ENCODE data around the gene PLEKHA4. TPM values are rescaled to one million over a fixed set of nuclear protein-coding genes. Genes with fewer than 3 reads are reported as not detected.
A peak's percentile ranks its signal among the peaks of the same experiment; 100 is the strongest.
"Not testable (repeated sequence)": the region's sequence is repeated elsewhere in the genome, so short reads cannot be mapped to it uniquely, and the experiment has no call there.

PLEKHA4 gene
- total RNA-seq, 2 experiments from 2014 or later, result 7.0 to 10.9 TPM

GRCh38 chr19:48866692-48867091 is 1.7 kb downstream of the PLEKHA4 start:
- H3K9me3 Mint-ChIP-seq (ENCODE audit: low read depth), result no peaks in the 10 kb centered on the region
- H3K36me3 Mint-ChIP-seq (ENCODE audit: low read depth), result no peaks in the 10 kb centered on the region
- ATAC-seq, result no peak
- POLR2A ChIA-PET, result interaction anchor here (0.6 kb wide), 1 partner anchor 86 kb away, joined by 4 read pairs; no protein-coding TSS in a partner anchor
- intact Hi-C loops (cut with DNase I, micrococcal nuclease), result no loop called here
- DNase-seq, result no peak
- H3K4me1 Mint-ChIP-seq, result peaks cover 4% of the 10 kb centered on the region
- H3K4me3 Mint-ChIP-seq, result no peak overlapping the region
- CTCF ChIA-PET, result interaction anchor here (0.6 to 0.8 kb wide), 3 partner anchors 22 to 648 kb away, joined by 3 to 4 read pairs (median 3); no protein-coding TSS in a partner anchor
- H3K27ac Mint-ChIP-seq, result no peak overlapping the region
- H3K27me3 Mint-ChIP-seq, result no peaks in the 10 kb centered on the region

GRCh38 chr19:48862827-48863226 is 5.6 kb downstream of the PLEKHA4 start:
- intact Hi-C loops (cut with DNase I, micrococcal nuclease), result no loop called here

DNA sequence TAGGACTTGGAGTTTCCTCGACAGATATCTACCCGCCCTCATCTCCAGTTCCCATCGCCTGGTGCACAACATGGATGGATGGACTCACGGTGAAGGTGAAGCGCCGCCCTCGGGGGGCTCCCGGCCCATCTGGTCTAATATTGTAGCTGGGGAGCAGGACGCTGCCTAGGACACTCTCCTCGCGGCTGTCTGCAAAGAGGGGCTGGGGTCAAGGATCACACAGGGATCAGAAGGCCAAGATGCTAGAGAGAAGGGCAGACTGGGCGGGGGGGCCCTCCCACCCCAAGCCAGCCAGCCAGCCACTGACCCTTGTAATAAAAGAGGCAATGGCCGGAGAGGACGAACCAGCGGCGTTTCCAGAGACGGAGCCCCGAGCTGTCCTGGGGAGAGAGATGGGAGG is 7.1 kb downstream of the PLEKHA4 start:
- ChIA-PET POLR2A (interaction anchor here (0.9 to 1.1 kb wide), 2 partner anchors 11 to 72 kb away, joined by 3 read pairs; partner anchors contain the start of gene PPP1R15A), CTCF (interaction anchor here (0.9 kb wide), 2 partner anchors 11 to 13 kb away, joined by 3 read pairs; no protein-coding TSS in a partner anchor)
- Mint-ChIP-seq H3K9me3 (ENCODE audit: low read depth) (no peaks in the 10 kb centered on the region), H3K4me3 (no peak overlapping the region), H3K27ac (no peak overlapping the region), H3K27me3 (no peaks in the 10 kb centered on the region), H3K36me3 (ENCODE audit: low read depth) (no peaks in the 10 kb centered on the region), H3K4me1 (peaks cover 7% of the 10 kb centered on the region)
- intact Hi-C loops (cut with DNase I, micrococcal nuclease), result no loop called here
- DNase-seq (no peak), ATAC-seq (no peak)

More at GRCh38 chr19:48862827-48863226, 5.6 kb downstream of the PLEKHA4 start:
- H3K36me3 Mint-ChIP-seq (ENCODE audit: low read depth), result no peaks in the 10 kb centered on the region
- no peak for ATAC-seq
- H3K4me1 Mint-ChIP-seq, result peaks cover 7% of the 10 kb centered on the region
- no peak overlapping the region for H3K27ac Mint-ChIP-seq
- H3K9me3 Mint-ChIP-seq (ENCODE audit: low read depth), result no peaks in the 10 kb centered on the region
- DNase-seq, result no peak
- H3K27me3 Mint-ChIP-seq, result no peaks in the 10 kb centered on the region
- ChIA-PET CTCF (no interaction called here), POLR2A (interaction anchor here (0.6 to 0.7 kb wide), 2 partner anchors 158 to 1033 kb away, joined by 3 to 4 read pairs; no protein-coding TSS in a partner anchor)
- no peak overlapping the region for H3K4me3 Mint-ChIP-seq

DNA sequence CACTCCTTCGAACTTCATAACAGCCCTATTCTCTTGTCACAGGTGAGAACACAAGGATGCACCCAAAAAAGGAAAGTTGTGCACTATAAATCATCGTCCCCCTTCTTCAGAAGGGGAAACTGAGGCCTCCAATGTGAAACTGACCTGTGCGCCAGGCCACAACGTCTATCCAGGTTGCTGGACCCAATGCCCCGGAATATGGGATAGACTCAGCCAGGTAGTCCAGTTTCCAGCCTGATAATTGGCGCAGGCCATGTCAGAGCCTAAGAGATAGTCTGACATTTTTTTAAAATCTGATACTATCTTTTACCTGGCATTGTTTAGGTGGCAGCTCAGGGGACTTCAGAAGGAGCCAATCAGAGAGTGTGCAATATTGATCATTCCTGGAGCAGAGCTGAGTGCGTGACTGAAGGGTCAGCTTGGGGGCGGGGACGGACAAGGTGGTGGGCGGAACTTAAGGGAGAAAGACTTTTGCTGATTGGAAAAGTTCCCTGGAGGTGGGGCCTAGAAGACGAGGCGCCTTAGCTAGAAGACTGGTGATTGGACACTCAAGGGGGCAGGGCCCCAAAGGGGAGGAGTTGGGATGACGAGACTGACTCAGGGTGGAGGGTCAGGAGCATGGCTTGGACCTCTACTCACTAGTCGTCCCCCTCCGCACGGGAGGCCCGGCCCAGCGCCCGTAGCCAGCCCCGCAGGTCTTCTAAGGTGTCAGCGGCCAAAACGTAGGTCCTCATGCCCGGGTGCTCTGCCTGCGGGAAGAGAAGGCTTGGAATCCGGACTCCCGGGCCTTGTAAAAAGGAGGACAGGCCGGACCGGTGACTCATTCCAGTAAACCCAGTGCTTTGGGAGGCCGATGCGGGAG is 8.5 kb downstream of the PLEKHA4 start:
- Mint-ChIP-seq H3K36me3 (ENCODE audit: low read depth) (no peaks in the 10 kb centered on the region), H3K9me3 (ENCODE audit: low read depth) (no peaks in the 10 kb centered on the region), H3K4me3 (peak overlapping the region; percentile 94), H3K27me3 (no peaks in the 10 kb centered on the region), H3K4me1 (peaks cover 7% of the 10 kb centered on the region), H3K27ac (no peak overlapping the region)
- POLR2A ChIA-PET, result no interaction called here
- intact Hi-C loops (cut with DNase I, micrococcal nuclease), result loop anchor here (1.0 to 2.0 kb wide), 6 partner anchors 12 to 133 kb away; partner anchors contain the start of genes NUCB1 (in 2 of the 2), PPP1R15A (in 2 of the 2), BCAT2 (in 1 of the 2) and FTL (in 1 of the 2)
- CTCF ChIA-PET, result interaction anchor here (0.7 kb wide), 1 partner anchor 225 kb away, joined by 3 read pairs; no protein-coding TSS in a partner anchor
- ATAC-seq (peak; percentile 28), DNase-seq (peak; percentile 58)

GRCh38 chr19:48858984-48859710 is 9.3 kb downstream of the PLEKHA4 start:
- DNase-seq (peak; percentile 92), ATAC-seq (peak; percentile 92)
- intact Hi-C loops (cut with DNase I, micrococcal nuclease), result loop anchor here (1.0 to 2.0 kb wide), 8 partner anchors 13 to 134 kb away; partner anchors contain the start of genes NUCB1 (in 2 of the 2), PPP1R15A (in 2 of the 2), BAX (in 1 of the 2) and BCAT2 (in 1 of the 2)
- CTCF ChIA-PET, result interaction anchor here (0.7 to 1.5 kb wide), 2 partner anchors 18 to 225 kb away, joined by 3 to 6 read pairs; no protein-coding TSS in a partner anchor
- H3K4me1 Mint-ChIP-seq, result peaks cover 7% of the 10 kb centered on the region
- POLR2A ChIA-PET, result interaction anchor here (1.0 to 1.2 kb wide), 2 partner anchors 13 to 15 kb away, joined by 3 to 4 read pairs; partner anchors contain the start of gene PPP1R15A
- peak overlapping the region; percentile 94 for H3K4me3 Mint-ChIP-seq
- H3K36me3 Mint-ChIP-seq (ENCODE audit: low read depth), result no peaks in the 10 kb centered on the region
- H3K27ac Mint-ChIP-seq, result peak overlapping the region; percentile 93
- no peaks in the 10 kb centered on the region for H3K27me3 Mint-ChIP-seq
- H3K9me3 Mint-ChIP-seq (ENCODE audit: low read depth), result no peaks in the 10 kb centered on the region

DNA sequence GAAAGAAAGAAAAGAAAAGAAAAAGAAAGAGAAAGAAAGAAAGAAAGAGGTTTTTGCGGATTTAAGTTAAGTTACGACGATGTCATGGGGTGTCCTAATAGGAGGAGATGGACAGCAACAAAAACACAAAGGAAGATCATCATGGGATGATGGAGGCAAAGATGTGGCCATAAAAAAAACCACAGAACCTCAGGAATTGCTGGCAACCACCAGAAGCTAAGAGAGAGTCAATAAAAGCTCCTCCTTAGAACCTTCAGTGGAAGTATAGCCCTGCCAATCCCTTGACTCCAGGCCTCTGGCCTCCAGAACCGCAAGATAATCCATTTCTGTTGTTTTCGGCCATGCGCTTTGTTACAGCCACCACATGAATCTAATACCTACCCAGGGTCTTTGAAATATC is 11.5 kb downstream of the PLEKHA4 start:
- H3K4me3 Mint-ChIP-seq, result no peak overlapping the region
- DNase-seq (no peak), ATAC-seq (no peak)
- intact Hi-C loops (cut with DNase I, micrococcal nuclease), result no loop called here
- ChIA-PET POLR2A (no interaction called here), CTCF (no interaction called here)
- H3K36me3 Mint-ChIP-seq (ENCODE audit: low read depth), result no peaks in the 10 kb centered on the region
- peaks cover 7% of the 10 kb centered on the region for H3K4me1 Mint-ChIP-seq
- H3K9me3 Mint-ChIP-seq (ENCODE audit: low read depth), result no peaks in the 10 kb centered on the region
- H3K27me3 Mint-ChIP-seq, result no peaks in the 10 kb centered on the region
- no peak overlapping the region for H3K27ac Mint-ChIP-seq

DNA sequence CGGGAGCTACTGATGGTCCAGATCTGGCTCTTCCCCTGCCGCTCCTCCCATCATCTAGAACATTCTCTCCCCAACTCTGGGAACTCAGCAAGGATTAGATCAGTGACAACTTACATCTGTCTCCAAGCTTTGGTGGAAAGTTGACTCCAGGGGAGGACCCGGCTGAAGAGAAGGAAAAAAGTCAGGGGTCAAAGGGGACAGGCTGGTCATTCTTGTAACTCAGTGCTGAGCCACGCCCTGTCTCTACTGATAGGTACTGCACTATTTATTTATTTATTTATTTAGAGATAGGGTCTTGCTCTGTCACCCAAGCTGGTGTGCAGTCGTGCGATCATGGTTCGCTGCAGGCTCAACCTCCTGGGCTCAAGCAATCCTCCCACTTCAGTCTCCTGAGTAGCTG is 14.3 kb downstream of the PLEKHA4 start:
- POLR2A ChIA-PET, result no interaction called here
- no peaks in the 10 kb centered on the region for H3K36me3 Mint-ChIP-seq (ENCODE audit: low read depth)
- H3K4me3 Mint-ChIP-seq, result no peak overlapping the region
- no peaks in the 10 kb centered on the region for H3K27me3 Mint-ChIP-seq
- intact Hi-C loops (cut with DNase I, micrococcal nuclease), result no loop called here
- H3K27ac Mint-ChIP-seq, result no peak overlapping the region
- ATAC-seq (no peak), DNase-seq (no peak)
- H3K4me1 Mint-ChIP-seq, result peaks cover under 1% of the 10 kb centered on the region
- H3K9me3 Mint-ChIP-seq (ENCODE audit: low read depth), result no peaks in the 10 kb centered on the region
- CTCF ChIA-PET, result interaction anchor here (1.1 to 2.4 kb wide), 2 partner anchors 10 to 59 kb away, joined by 6 to 8 read pairs; no protein-coding TSS in a partner anchor

DNA sequence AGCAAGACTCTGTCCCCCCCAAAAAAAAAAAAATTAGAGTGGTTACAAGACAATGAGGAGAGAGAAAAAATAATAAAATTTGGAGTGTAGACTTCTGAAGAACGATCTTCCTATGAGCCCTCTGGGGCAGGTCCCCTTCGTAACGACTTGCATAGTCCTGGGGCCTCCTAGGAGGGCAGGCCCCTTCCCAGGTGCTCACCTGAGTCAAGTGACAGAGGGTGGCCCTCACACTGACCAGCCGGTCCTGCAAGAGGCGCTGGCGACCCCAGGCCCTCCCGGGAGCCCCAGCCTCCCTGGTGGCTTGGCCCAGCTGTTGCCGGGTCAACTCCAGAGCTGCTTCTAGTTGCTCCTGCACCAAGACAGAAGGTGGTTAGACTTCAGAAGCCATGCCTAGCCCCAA is 14.9 kb downstream of the PLEKHA4 start:
- ChIA-PET POLR2A (no interaction called here), CTCF (interaction anchor here (0.6 to 2.4 kb wide), 3 partner anchors 9 to 94 kb away, joined by 3 to 9 read pairs (median 8); no protein-coding TSS in a partner anchor)
- ATAC-seq (no peak), DNase-seq (no peak)
- Mint-ChIP-seq H3K36me3 (ENCODE audit: low read depth) (no peaks in the 10 kb centered on the region), H3K9me3 (ENCODE audit: low read depth) (no peaks in the 10 kb centered on the region), H3K27ac (no peak overlapping the region), H3K4me3 (no peak overlapping the region), H3K4me1 (no peaks in the 10 kb centered on the region), H3K27me3 (no peaks in the 10 kb centered on the region)
- intact Hi-C loops (cut with DNase I, micrococcal nuclease), result no loop called here

GRCh38 chr19:48852292-48852691 is 16.1 kb downstream of the PLEKHA4 start:
- no peak for ATAC-seq
- Mint-ChIP-seq H3K27ac (no peak overlapping the region), H3K27me3 (no peaks in the 10 kb centered on the region), H3K36me3 (ENCODE audit: low read depth) (no peaks in the 10 kb centered on the region), H3K9me3 (ENCODE audit: low read depth) (no peaks in the 10 kb centered on the region), H3K4me3 (no peak overlapping the region), H3K4me1 (no peaks in the 10 kb centered on the region)
- CTCF ChIA-PET, result interaction anchor here (1.2 to 2.4 kb wide), 4 partner anchors 8 to 65 kb away, joined by 3 to 9 read pairs (median 6); partner anchors contain the start of gene HSD17B14
- DNase-seq, result no peak
- POLR2A ChIA-PET, result no interaction called here
- intact Hi-C loops (cut with DNase I, micrococcal nuclease), result no loop called here

DNA sequence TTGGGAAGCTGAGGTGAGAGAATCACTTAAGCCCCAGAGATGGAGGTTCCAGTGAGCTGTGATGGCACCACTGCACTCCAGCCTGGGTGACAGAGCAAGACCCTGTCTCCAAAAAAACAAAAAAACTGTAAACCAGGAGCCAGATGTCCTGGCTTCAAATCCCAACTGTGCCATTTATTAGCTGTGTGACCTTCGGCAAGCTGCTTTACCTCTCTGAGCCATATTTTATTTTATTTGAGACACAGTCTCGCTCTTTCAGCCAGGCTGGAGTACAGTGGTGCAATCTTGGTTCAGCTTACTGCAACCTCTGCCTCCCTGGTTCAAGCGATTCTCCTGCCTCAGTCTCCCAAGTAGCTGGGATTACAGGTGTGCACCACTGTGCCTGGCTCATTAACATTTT is 21.8 kb downstream of the PLEKHA4 start:
- intact Hi-C loops (cut with DNase I, micrococcal nuclease); POLR2A ChIA-PET: not testable (repeated sequence)

GRCh38 chr19:48845384-48845783 is 23.0 kb downstream of the PLEKHA4 start:
- Mint-ChIP-seq H3K36me3 (ENCODE audit: low read depth) (no peaks in the 10 kb centered on the region), H3K4me3 (no peak overlapping the region), H3K9me3 (ENCODE audit: low read depth) (no peaks in the 10 kb centered on the region), H3K27me3 (no peaks in the 10 kb centered on the region), H3K27ac (no peak overlapping the region), H3K4me1 (no peaks in the 10 kb centered on the region)
- intact Hi-C loops (cut with DNase I, micrococcal nuclease), result no loop called here
- DNase-seq (no peak), ATAC-seq (no peak)
- ChIA-PET CTCF (interaction anchor here (0.7 to 5.1 kb wide), 6 partner anchors 9 to 353 kb away, joined by 3 to 44 read pairs (median 4); partner anchors contain the start of genes GYS1, HSD17B14 and RUVBL2), POLR2A (no interaction called here)

More for the DNA sequence above, 21.8 kb downstream of the PLEKHA4 start:
- not testable (repeated sequence) for ATAC-seq; H3K9me3 Mint-ChIP-seq (ENCODE audit: low read depth); H3K4me1 Mint-ChIP-seq; H3K36me3 Mint-ChIP-seq (ENCODE audit: low read depth); H3K4me3 Mint-ChIP-seq; H3K27me3 Mint-ChIP-seq; H3K27ac Mint-ChIP-seq; DNase-seq
- CTCF ChIA-PET, result interaction anchor here (0.8 to 1.1 kb wide), 3 partner anchors 10 to 58 kb away, joined by 3 to 5 read pairs (median 3); no protein-coding TSS in a partner anchor
